HG02885 (cell line): ENCODE data around the gene ICAM2.

Source experiments
- ATAC-seq: cut with Tn5 transposase; IDR thresholded peaks from one replicate; pipeline ENCODE4 v1.9.1; 2021; ENCODE audit warnings: mild to moderate bottlenecking; ENCODE audit not compliant: unreplicated experiment, poor library complexity

Gene ICAM2

GRCh38 chr17:63954402-63955063 lies 65.9 kb downstream of the ICAM2 start:
- ATAC-seq: no peak
